Vagina (tissue), 2 donors: ENCODE results near the gene DHCR7. TPM values are rescaled to one million over a fixed set of nuclear protein-coding genes. Genes with fewer than 3 reads are reported as not detected.

Experiments
- DNase-seq, 2 donors: peaks; one replicate each; pipeline ENCODE4 v3.0.0-alpha.2; 2017; ENCODE audit errors: extremely low spot score in 2 of 2
- H3K27ac ChIP-seq: fragments of 200-600 bp; sonication (generic); one replicate; pipeline ENCODE4 v1.5.1; 2019
- H3K27me3 ChIP-seq: fragments of 200-600 bp; sonication (generic); one replicate; pipeline ENCODE4 v1.5.1; 2019
- H3K36me3 ChIP-seq, 2 donors: fragments of 200-600 bp; sonication (generic); one replicate each; pipeline ENCODE4 v1.5.1; 2017 to 2019
- H3K4me1 ChIP-seq: fragments of 200-600 bp; sonication (generic); one replicate; pipeline ENCODE4 v1.5.1; 2019
- H3K4me3 ChIP-seq, 2 donors: fragments of 200-600 bp; sonication (generic); 1 replicate in 1 of 2; 2 replicates in 1 of 2; pipeline ENCODE4 v1.5.1; 2016 to 2019
- H3K9me3 ChIP-seq: fragments of 200-600 bp; sonication (generic); one replicate; pipeline ENCODE4 v1.5.1; 2019
- POLR2A ChIP-seq, 2 donors: fragments of 450-650 bp; IDR thresholded peaks; one replicate each; pipeline ENCODE4 v1.6.1; 2017; ENCODE audit warnings: antibody characterized with exemption in 2 of 2, mild to moderate bottlenecking in 2 of 2, moderate library complexity in 2 of 2
- POLR2AphosphoS5 ChIP-seq, 2 donors: sonication (generic); formaldehyde crosslinking; IDR thresholded peaks; one replicate each; pipeline ENCODE4 v1.9.0; 2017; ENCODE audit warnings: antibody characterized with exemption in 2 of 2, mild to moderate bottlenecking in 2 of 2, low read depth in 1 of 2; ENCODE audit not compliant: insufficient read depth in 1 of 2
- intact Hi-C: fragments of 100-400 bp; cut with DNase I; formaldehyde crosslinking; loops from one replicate; pipeline ENCODE4 v1.15.1; 2023
- total RNA-seq: library from RNA; depleted of rRNA; stranded (reverse); fragments of >200 nt; gene quantifications from one replicate; pipeline ENCODE4 v1.2.3, GENCODE V29; 2016
- TF ChIP-seq, protein P1 (sequence below), 3 experiments: fragments of 450-650 bp in 2 of 3; fragments of 200-600 bp in 1 of 3; sonication (generic) in 1 of 3; IDR thresholded peaks; one replicate each; pipeline ENCODE4 v1.5.1; 2017 to 2019; ENCODE audit warnings: antibody characterized with exemption in 3 of 3, mild to moderate bottlenecking in 2 of 3, moderate library complexity in 2 of 3

The DHCR7 gene
- total RNA-seq, 1 donor from 2014 or later, result 26.8 TPM

GRCh38 chr11:71453037-71453917 is 5.1 kb upstream of the DHCR7 start, which contains the start of gene NADSYN1:
NADSYN1 (plus strand) TSS chr11:71453203; CDS start chr11:71453297, 94 bp downstream.
- Histone ChIP-seq H3K27ac (peak within 1 kb of the TSS; percentile 83), H3K27me3 (no peaks in the 10 kb centered on the region), H3K4me1 (peaks cover 55% of the 10 kb centered on the region), H3K4me3 (peak within 1 kb of the TSS; percentile 65 to 90), H3K36me3 (peaks cover 0 to 13% of the 10 kb centered on the region in 2 donors), H3K9me3 (no peaks in the 10 kb centered on the region)
- DNase-seq, result no peak
- TF ChIP-seq POLR2AphosphoS5 (IDR thresholded peaks at IDR 0.05; ENCODE audit: insufficient read depth in 1 of 2, low read depth in 1 of 2), result peak in 1 of 2 donors; percentile 86
- TF ChIP-seq, protein P1, sequence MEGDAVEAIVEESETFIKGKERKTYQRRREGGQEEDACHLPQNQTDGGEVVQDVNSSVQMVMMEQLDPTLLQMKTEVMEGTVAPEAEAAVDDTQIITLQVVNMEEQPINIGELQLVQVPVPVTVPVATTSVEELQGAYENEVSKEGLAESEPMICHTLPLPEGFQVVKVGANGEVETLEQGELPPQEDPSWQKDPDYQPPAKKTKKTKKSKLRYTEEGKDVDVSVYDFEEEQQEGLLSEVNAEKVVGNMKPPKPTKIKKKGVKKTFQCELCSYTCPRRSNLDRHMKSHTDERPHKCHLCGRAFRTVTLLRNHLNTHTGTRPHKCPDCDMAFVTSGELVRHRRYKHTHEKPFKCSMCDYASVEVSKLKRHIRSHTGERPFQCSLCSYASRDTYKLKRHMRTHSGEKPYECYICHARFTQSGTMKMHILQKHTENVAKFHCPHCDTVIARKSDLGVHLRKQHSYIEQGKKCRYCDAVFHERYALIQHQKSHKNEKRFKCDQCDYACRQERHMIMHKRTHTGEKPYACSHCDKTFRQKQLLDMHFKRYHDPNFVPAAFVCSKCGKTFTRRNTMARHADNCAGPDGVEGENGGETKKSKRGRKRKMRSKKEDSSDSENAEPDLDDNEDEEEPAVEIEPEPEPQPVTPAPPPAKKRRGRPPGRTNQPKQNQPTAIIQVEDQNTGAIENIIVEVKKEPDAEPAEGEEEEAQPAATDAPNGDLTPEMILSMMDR (IDR thresholded peaks at IDR 0.05), result no peak
- intact Hi-C loops, result no loop called here

DNA sequence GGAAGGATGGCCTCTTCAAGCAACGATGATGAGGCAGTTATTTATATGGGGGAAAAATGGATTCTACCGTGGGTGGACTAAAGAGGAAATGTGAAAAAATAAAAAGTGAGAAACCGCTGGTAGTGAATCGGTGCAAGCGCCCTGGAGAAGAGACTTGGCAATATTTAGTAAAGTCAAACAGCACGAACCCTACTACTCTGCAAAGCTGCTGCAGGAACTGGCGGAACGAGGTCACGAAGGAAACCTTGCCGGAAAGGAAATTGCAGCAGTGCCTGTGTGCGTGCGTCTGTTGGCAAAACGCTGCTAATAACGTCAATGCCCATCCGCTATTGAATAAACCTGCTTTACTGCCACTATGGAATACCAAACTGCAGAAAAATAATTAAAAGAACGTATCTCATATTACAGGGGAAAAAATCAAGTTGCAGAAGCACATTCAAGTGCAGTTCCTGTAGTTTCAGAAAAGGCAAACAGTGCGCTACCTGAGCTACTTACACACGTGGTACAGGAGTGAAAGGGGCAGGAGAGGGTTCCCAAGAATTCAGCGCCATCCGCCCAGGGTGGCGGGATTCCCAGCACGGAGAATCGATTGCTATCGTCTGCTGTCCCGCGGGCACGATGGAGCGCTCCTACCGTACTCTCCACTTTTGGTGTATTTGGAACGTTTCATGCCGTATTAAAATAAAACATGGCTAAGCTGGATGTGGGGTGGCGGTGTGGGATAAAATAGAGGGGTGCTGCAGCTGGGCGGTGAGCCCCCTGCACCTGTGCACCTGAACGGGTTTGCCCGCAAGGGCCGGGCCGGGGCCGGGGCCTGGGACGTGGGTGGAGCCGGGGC is 4.2 kb upstream of the DHCR7 start:
- H3K4me1 ChIP-seq, result peaks cover 64% of the 10 kb centered on the region
- H3K27me3 ChIP-seq, result no peaks in the 10 kb centered on the region
- H3K9me3 ChIP-seq, result no peaks in the 10 kb centered on the region
- peak overlapping the region; percentile 83 for H3K27ac ChIP-seq
- no peak for DNase-seq
- intact Hi-C loops, result no loop called here
- H3K36me3 ChIP-seq, result peaks cover 0 to 10% of the 10 kb centered on the region in 2 donors
- TF ChIP-seq POLR2AphosphoS5 (IDR thresholded peaks at IDR 0.05; ENCODE audit: insufficient read depth in 1 of 2, low read depth in 1 of 2), result no peak
- no peak for TF ChIP-seq POLR2A (IDR thresholded peaks at IDR 0.05)
- TF ChIP-seq, protein P1 (IDR thresholded peaks at IDR 0.05), result no peak
- H3K4me3 ChIP-seq, result peak overlapping the region; percentile 65 to 90

- Histone ChIP-seq H3K27me3 (no peaks in the 10 kb centered on the region), H3K9me3 (no peaks in the 10 kb centered on the region), H3K27ac (peak overlapping the region; percentile 83), H3K36me3 (peaks cover 0 to 10% of the 10 kb centered on the region in 2 donors), H3K4me3 (peak overlapping the region; percentile 65 to 90), H3K4me1 (peaks cover 69% of the 10 kb centered on the region)
- DNase-seq, result no peak
- TF ChIP-seq, protein P1 (IDR thresholded peaks at IDR 0.05), result no peak
- no peak for TF ChIP-seq POLR2AphosphoS5 (IDR thresholded peaks at IDR 0.05; ENCODE audit: insufficient read depth in 1 of 2, low read depth in 1 of 2)
- intact Hi-C loops, result no loop called here
Measured at GRCh38 chr11:71451596-71452198, 3.5 kb upstream of the DHCR7 start.

- DNase-seq, result no peak
- intact Hi-C loops, result no loop called here
- Histone ChIP-seq H3K4me1 (peaks cover 69% of the 10 kb centered on the region), H3K27me3 (no peaks in the 10 kb centered on the region), H3K4me3 (no peak overlapping the region), H3K36me3 (peaks cover 0 to 10% of the 10 kb centered on the region in 2 donors), H3K27ac (no peak overlapping the region), H3K9me3 (no peaks in the 10 kb centered on the region)
- TF ChIP-seq, protein P1 (IDR thresholded peaks at IDR 0.05), result no peak
- TF ChIP-seq POLR2A (IDR thresholded peaks at IDR 0.05), result no peak
- no peak for TF ChIP-seq POLR2AphosphoS5 (IDR thresholded peaks at IDR 0.05; ENCODE audit: insufficient read depth in 1 of 2, low read depth in 1 of 2)
Measured at GRCh38 chr11:71450939-71451338, 2.7 kb upstream of the DHCR7 start.
